ENCODE measurements around the gene KCNA4.
"Not testable (repeated sequence)": the region's sequence is repeated elsewhere in the genome, so short reads cannot be mapped to it uniquely, and the experiment has no call there.

Gene KCNA4

GRCh38 chr11:29996016-29996415 lies 20.8 kb downstream of the KCNA4 start:
- DNase-seq (ENCODE audit: low spot score): no peak

- DNase-seq (ENCODE audit: low spot score): no peak
These were observed 27.5 kb downstream of the KCNA4 start for GRCh38 chr11:29989174-29989970.

- no peak for DNase-seq (ENCODE audit: low spot score)
These were observed 31.6 kb downstream of the KCNA4 start for GRCh38 chr11:29985248-29985647.

GRCh38 chr11:29984544-29984943 lies 32.3 kb downstream of the KCNA4 start:
- no peak for DNase-seq (ENCODE audit: low spot score)

- DNase-seq (ENCODE audit: low spot score): no peak
These were observed 38.3 kb downstream of the KCNA4 start for GRCh38 chr11:29978549-29978948.

GRCh38 chr11:29975580-29975979 lies 41.2 kb downstream of the KCNA4 start:
- DNase-seq (ENCODE audit: low spot score): not testable (repeated sequence)

- DNase-seq (ENCODE audit: low spot score): no peak
These were observed 53.0 kb downstream of the KCNA4 start for GRCh38 chr11:29963796-29964195.

- no peak for DNase-seq (ENCODE audit: low spot score)
These were observed 53.8 kb downstream of the KCNA4 start for GRCh38 chr11:29963036-29963435.

- no peak for DNase-seq (ENCODE audit: low spot score)
These were observed 54.6 kb downstream of the KCNA4 start for GRCh38 chr11:29962243-29962642.
